ENCODE results near the gene HPS1. TPM values are rescaled to one million over a fixed set of nuclear protein-coding genes. Genes with fewer than 3 reads are reported as not detected.

The HPS1 gene
- total RNA-seq, 2 experiments from 2014 or later = 51.9 to 52.1 TPM

DNA sequence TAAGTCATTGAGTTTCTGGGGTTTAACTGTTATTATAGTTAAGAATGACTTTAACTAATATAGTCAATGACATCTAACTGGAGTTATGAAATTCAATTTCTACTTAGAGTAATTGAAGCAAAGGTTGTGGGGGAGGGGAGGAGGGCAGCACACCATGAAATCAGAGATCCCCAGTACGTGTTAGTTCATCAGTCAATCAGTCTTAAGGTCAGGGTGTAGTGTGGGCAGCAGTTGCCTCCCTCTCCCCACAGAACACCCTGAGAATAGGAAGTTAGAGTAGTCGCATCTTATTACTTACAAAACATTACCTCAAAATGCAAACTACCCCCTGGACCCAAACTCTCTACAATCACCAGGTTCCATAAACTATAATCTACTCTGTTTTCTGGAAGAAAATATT is 7.0 kb upstream of the HPS1 start:
- CTCF ChIA-PET = no interaction called here
- Mint-ChIP-seq H3K27me3 (peaks cover 18% of the 10 kb centered on the region), H3K36me3 (ENCODE audit: low read depth) (no peaks in the 10 kb centered on the region), H3K4me1 (ENCODE audit: low read depth) (no peaks in the 10 kb centered on the region), H3K4me3 (no peak overlapping the region), H3K27ac (no peak overlapping the region), H3K9me3 (no peaks in the 10 kb centered on the region)
- no peak for ATAC-seq
- intact Hi-C loops (cut with micrococcal nuclease) = no loop called here
- POLR2A ChIA-PET = no interaction called here
- TF ChIP-seq, protein P1, sequence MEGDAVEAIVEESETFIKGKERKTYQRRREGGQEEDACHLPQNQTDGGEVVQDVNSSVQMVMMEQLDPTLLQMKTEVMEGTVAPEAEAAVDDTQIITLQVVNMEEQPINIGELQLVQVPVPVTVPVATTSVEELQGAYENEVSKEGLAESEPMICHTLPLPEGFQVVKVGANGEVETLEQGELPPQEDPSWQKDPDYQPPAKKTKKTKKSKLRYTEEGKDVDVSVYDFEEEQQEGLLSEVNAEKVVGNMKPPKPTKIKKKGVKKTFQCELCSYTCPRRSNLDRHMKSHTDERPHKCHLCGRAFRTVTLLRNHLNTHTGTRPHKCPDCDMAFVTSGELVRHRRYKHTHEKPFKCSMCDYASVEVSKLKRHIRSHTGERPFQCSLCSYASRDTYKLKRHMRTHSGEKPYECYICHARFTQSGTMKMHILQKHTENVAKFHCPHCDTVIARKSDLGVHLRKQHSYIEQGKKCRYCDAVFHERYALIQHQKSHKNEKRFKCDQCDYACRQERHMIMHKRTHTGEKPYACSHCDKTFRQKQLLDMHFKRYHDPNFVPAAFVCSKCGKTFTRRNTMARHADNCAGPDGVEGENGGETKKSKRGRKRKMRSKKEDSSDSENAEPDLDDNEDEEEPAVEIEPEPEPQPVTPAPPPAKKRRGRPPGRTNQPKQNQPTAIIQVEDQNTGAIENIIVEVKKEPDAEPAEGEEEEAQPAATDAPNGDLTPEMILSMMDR (IDR thresholded peaks at IDR 0.05) = no peak
- DNase-seq = no peak

DNA sequence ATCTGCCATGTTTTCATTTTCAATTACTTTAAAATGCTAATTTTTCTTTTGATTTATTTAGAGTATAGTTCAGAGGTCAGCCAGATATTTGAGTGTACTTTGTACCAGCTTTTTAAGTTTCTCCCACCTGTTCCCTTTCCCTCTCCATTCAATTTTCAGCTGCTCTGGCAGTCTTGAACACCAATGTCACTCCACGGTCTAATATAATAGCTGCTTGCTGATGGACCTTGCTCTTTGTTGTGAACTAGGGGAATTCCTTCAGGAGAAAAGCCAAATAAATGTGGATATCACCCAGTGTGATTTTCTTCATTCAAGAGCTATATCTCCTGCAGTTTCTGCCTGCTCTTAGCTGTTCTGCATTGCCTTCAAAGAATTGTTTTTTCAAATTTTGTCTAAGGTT is 3.9 kb upstream of the HPS1 start:
- DNase-seq = no peak
- POLR2A ChIA-PET = no interaction called here
- CTCF ChIA-PET = interaction anchor here (1.3 kb wide), 1 partner anchor 17 kb away, joined by 4 read pairs; no protein-coding TSS in a partner anchor
- no peaks in the 10 kb centered on the region for H3K9me3 Mint-ChIP-seq
- peaks cover 10% of the 10 kb centered on the region for H3K27me3 Mint-ChIP-seq
- no peak for ATAC-seq
- no peaks in the 10 kb centered on the region for H3K36me3 Mint-ChIP-seq (ENCODE audit: low read depth)
- no peak overlapping the region for H3K27ac Mint-ChIP-seq
- intact Hi-C loops (cut with micrococcal nuclease) = no loop called here
- H3K4me3 Mint-ChIP-seq = no peak overlapping the region
- peaks cover 1% of the 10 kb centered on the region for H3K4me1 Mint-ChIP-seq (ENCODE audit: low read depth)
- TF ChIP-seq, protein P1 (IDR thresholded peaks at IDR 0.05) = no peak

DNA sequence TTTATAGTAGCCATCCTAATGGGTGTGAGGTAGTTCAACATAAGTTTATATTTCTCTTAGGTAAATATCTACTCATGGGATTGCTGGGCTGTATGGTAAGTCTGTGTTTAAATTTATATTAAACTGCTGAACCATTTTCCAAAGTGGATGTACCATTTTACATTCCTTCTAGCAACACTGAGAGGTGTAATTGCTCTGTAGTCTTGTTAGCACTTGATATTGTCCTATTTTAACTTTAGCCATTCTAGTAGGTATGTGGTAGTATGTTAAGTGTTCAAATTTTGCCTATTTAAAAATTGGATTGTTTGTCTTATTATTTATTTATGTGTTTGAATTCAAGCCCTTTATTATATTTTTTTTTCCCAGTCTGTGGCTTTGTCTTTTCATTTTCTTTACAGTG is 2.6 kb upstream of the HPS1 start:
- H3K36me3 Mint-ChIP-seq (ENCODE audit: low read depth) = peaks cover 6% of the 10 kb centered on the region
- peaks cover 13% of the 10 kb centered on the region for H3K4me1 Mint-ChIP-seq (ENCODE audit: low read depth)
- intact Hi-C loops (cut with micrococcal nuclease) = no loop called here
- TF ChIP-seq, protein P1 (IDR thresholded peaks at IDR 0.05) = no peak
- no peak overlapping the region for H3K27ac Mint-ChIP-seq
- ATAC-seq (no peak), DNase-seq (no peak)
- POLR2A ChIA-PET = interaction anchor here (0.7 kb wide), 1 partner anchor 122 kb away, joined by 3 read pairs; no protein-coding TSS in a partner anchor
- H3K4me3 Mint-ChIP-seq = no peak overlapping the region
- H3K27me3 Mint-ChIP-seq = peaks cover 10% of the 10 kb centered on the region
- CTCF ChIA-PET = no interaction called here
- no peaks in the 10 kb centered on the region for H3K9me3 Mint-ChIP-seq

DNA sequence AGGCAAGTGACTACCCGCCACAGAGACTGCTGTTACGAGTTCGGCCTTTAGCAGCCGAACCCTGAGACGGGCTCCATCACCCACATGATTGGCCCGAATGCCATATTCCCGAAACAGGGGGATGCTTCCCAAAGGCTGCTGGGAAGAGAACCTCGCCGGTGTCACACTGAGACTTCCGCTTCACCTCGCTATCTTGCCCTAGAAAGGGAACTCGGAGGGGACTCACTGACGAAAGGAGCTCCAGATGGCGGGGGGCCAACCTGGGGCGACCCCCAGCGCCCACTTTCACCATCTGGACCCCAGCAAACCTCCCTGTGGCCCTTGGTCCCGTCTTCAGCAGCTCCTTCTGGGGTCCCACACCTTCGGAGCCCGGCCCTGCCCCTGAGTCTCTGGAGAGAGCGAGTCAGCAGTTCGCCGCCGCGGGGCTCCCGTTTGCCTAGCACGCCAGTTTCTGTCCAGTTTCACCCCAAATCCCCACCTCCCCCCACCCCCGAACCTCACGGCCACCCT is 529 bp downstream of the HPS1 start:
- POLR2A ChIA-PET = interaction anchor here (1.0 to 1.7 kb wide), 3 partner anchors 11 to 32 kb away, joined by 3 to 8 read pairs (median 5); partner anchors contain the start of gene PYROXD2
- peaks cover 32% of the 10 kb centered on the region for H3K4me1 Mint-ChIP-seq (ENCODE audit: low read depth)
- TF ChIP-seq, protein P1 (IDR thresholded peaks at IDR 0.05) = no peak

DNA sequence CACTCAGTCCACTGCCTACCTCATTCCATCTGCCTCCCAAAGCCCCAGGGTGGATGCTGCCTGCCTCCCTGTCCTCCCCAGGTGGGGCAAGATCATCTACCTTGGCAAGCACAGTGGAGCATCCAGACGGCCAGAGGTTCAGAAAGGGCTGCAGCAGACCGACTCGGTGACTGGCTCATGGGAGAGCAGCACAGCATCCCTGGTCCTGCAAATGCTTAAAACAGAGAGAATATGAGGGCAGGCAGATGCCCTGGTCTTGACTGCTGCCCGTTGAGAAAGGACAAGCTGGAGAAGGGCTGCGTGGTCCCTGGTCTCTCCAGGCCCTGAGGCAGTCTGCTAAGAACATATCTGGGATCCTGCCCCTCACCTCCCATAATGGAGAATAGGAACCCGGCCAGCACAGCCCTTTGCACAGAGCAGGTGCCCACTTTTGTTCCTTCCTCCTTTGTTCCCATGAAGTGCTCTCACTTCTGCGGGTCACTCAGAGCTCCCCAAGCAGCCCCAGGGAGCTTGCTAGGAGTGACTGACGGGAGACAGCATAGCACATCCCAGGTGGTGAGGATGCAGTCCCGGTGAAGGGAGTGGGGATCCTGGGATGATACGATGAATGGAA is 1.4 kb downstream of the HPS1 start:
- H3K27me3 Mint-ChIP-seq = no peaks in the 10 kb centered on the region
- peak overlapping the region; percentile 91 for H3K27ac Mint-ChIP-seq
- H3K4me3 Mint-ChIP-seq = peak overlapping the region; percentile 94
- H3K36me3 Mint-ChIP-seq (ENCODE audit: low read depth) = peaks cover 33% of the 10 kb centered on the region
- TF ChIP-seq, protein P1 (IDR thresholded peaks at IDR 0.05) = no peak
- intact Hi-C loops (cut with micrococcal nuclease) = no loop called here
- H3K9me3 Mint-ChIP-seq = no peaks in the 10 kb centered on the region
- ChIA-PET CTCF (interaction anchor here (1.0 to 4.0 kb wide), 3 partner anchors 20 to 23 kb away, joined by 3 to 15 read pairs (median 6); no protein-coding TSS in a partner anchor), POLR2A (interaction anchor here (1.6 to 1.7 kb wide), 2 partner anchors 10 to 31 kb away, joined by 5 to 8 read pairs; partner anchors contain the start of gene PYROXD2)
- no peak for DNase-seq
- H3K4me1 Mint-ChIP-seq (ENCODE audit: low read depth) = peaks cover 32% of the 10 kb centered on the region
- ATAC-seq = no peak

More for the DNA sequence above, 529 bp downstream of the HPS1 start:
- H3K36me3 Mint-ChIP-seq (ENCODE audit: low read depth) = peaks cover 29% of the 10 kb centered on the region
- H3K4me3 Mint-ChIP-seq = peak overlapping the region; percentile 94
- CTCF ChIA-PET = interaction anchor here (1.0 to 4.0 kb wide), 3 partner anchors 21 to 22 kb away, joined by 3 to 15 read pairs (median 6); no protein-coding TSS in a partner anchor
- peak overlapping the region; percentile 91 for H3K27ac Mint-ChIP-seq
- no peaks in the 10 kb centered on the region for H3K9me3 Mint-ChIP-seq
- intact Hi-C loops (cut with micrococcal nuclease) = no loop called here
- peak; percentile 56 for DNase-seq
- peak; percentile 59 for ATAC-seq
- peaks cover 5% of the 10 kb centered on the region for H3K27me3 Mint-ChIP-seq
